ENCODE measurements around the gene VHLL.

Gene VHLL

DNA sequence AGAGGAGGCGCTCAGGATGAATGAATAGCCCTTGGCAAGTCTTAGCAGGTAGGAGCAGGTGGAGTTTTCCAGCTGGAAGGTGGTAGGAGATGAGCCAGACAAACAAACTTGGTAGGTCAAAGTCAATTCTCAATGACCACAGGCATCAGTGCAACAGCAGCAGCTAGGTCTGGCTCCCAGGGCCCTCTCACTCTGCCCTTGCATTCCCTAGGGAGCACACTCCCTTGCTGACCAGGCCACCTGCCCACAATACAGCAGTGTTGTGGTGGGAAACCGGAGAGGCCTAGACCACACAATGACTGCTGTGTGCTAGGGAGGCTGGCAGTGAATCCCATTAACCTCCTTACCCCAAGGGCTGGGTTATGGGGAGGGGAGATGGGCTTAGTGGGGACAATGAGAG, 38.2 kb downstream of the VHLL start:
- Histone ChIP-seq H3K4me3 (ENCODE audit: control insufficient read depth in 1 of 7, extremely low read depth in 1 of 7, insufficient read depth in 4 of 7, low read depth in 2 of 7, low read length in 6 of 7) (no peak overlapping the region), H3K27me3 (replicated peaks in 2 of 5; ENCODE audit: control insufficient read depth in 4 of 5, insufficient read depth in 5 of 5, low read length in 4 of 5) (no peaks in the 10 kb centered on the region), H3K9me3 (ENCODE audit: control extremely low read depth in 1 of 5, control insufficient read depth in 4 of 5, insufficient read depth in 2 of 5, low read depth in 1 of 5, low read length in 4 of 5) (no peaks in the 10 kb centered on the region), H3K4me1 (ENCODE audit: control extremely low read depth in 1 of 4, control insufficient read depth in 4 of 4, insufficient read depth in 4 of 4, low read length in 3 of 4) (peaks cover 10 to 44% (median 34%) of the 10 kb centered on the region in 4 experiments), H3K36me3 (ENCODE audit: control insufficient read depth in 4 of 4, insufficient read depth in 4 of 4, low read length in 3 of 4) (peaks cover 15 to 85% (median 64%) of the 10 kb centered on the region in 4 experiments), H3K27ac (ENCODE audit: insufficient read depth in 1 of 2, low read depth in 1 of 2, low read length in 2 of 2, poor library complexity in 1 of 2, severe bottlenecking in 2 of 2) (no peak overlapping the region)
- ChIA-PET CTCF (interaction anchor here (1.1 to 1.9 kb wide), 11 partner anchors 10 to 131 kb away, joined by 3 to 13 read pairs (median 4); no protein-coding TSS in a partner anchor), POLR2A (interaction anchor here (1.4 kb wide), 1 partner anchor 9 kb away, joined by 4 read pairs; no protein-coding TSS in a partner anchor)
- DNase-seq: no peak
- 100% methylated on average over 1 of the region's 2 CpGs for WGBS (ENCODE audit: insufficient coverage)

DNA sequence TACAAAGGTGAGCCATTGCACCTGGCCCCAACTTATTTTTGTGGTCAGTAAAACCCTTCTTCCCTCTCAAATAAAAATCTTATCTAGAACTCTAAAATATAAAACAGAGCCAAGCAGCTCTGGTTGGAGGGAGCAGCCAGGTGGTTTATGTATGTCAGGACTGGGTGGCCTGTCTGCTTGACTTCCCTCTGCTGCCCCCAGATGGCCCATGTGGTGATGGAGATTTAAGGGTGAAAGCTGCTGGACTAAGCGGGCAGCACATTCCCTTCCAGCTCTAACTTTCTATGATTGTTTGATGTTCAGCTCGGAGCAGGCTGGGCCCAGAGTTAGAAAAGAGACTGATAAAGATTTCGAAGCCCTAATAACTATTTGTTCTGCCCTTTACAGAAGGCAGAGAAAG, 39.3 kb downstream of the VHLL start:
- 87% methylated on average over 3 of the region's 3 CpGs for WGBS (ENCODE audit: insufficient coverage)
- H3K4me1 ChIP-seq (ENCODE audit: control extremely low read depth in 1 of 4, control insufficient read depth in 4 of 4, insufficient read depth in 4 of 4, low read length in 3 of 4): peaks cover 10 to 48% (median 37%) of the 10 kb centered on the region in 4 experiments
- no peak overlapping the region for H3K4me3 ChIP-seq (ENCODE audit: control insufficient read depth in 1 of 7, extremely low read depth in 1 of 7, insufficient read depth in 4 of 7, low read depth in 2 of 7, low read length in 6 of 7)
- POLR2A ChIA-PET: interaction anchor here (0.6 to 1.4 kb wide), 2 partner anchors 8 to 109 kb away, joined by 3 to 4 read pairs; no protein-coding TSS in a partner anchor
- H3K27ac ChIP-seq (ENCODE audit: insufficient read depth in 1 of 2, low read depth in 1 of 2, low read length in 2 of 2, poor library complexity in 1 of 2, severe bottlenecking in 2 of 2): no peak overlapping the region
- CTCF ChIA-PET: interaction anchor here (0.9 to 3.4 kb wide), 16 partner anchors 9 to 130 kb away, joined by 3 to 15 read pairs (median 4); partner anchors contain the start of gene PAQR6
- peak; percentile 38 to 55 (median 50) for DNase-seq
- peaks cover 15 to 79% (median 56%) of the 10 kb centered on the region in 4 experiments for H3K36me3 ChIP-seq (ENCODE audit: control insufficient read depth in 4 of 4, insufficient read depth in 4 of 4, low read length in 3 of 4)
- no peaks in the 10 kb centered on the region for H3K9me3 ChIP-seq (ENCODE audit: control extremely low read depth in 1 of 5, control insufficient read depth in 4 of 5, insufficient read depth in 2 of 5, low read depth in 1 of 5, low read length in 4 of 5)
- no peaks in the 10 kb centered on the region for H3K27me3 ChIP-seq (replicated peaks in 2 of 5; ENCODE audit: control insufficient read depth in 4 of 5, insufficient read depth in 5 of 5, low read length in 4 of 5)

DNA sequence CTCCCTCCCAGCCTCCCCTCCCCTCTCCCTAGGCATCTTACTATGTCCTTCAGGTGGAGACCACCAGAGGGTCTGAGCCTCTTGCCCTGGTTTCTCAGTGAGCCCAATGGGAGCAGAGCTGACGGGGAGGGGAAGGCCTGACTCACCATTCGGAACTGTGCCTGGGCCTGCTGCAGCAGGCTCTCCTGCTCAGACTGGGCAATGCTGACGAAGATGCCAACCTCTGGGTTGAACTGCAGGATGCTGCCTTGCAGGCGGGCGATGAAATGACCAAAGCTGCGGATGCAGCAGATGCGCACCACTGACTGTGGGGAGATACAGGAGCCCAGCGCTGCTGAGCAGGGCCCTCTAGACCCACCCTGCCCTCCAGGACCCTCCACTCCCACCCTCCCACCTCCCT, 40.2 kb downstream of the VHLL start:
- 95% methylated on average over 7 of the region's 8 CpGs for WGBS (ENCODE audit: insufficient coverage)
- Histone ChIP-seq H3K36me3 (ENCODE audit: control insufficient read depth in 4 of 4, insufficient read depth in 4 of 4, low read length in 3 of 4) (peaks cover 10 to 78% (median 51%) of the 10 kb centered on the region in 4 experiments), H3K27ac (ENCODE audit: insufficient read depth in 1 of 2, low read depth in 1 of 2, low read length in 2 of 2, poor library complexity in 1 of 2, severe bottlenecking in 2 of 2) (no peak overlapping the region), H3K9me3 (ENCODE audit: control extremely low read depth in 1 of 5, control insufficient read depth in 4 of 5, insufficient read depth in 2 of 5, low read depth in 1 of 5, low read length in 4 of 5) (no peaks in the 10 kb centered on the region), H3K4me3 (ENCODE audit: control insufficient read depth in 1 of 7, extremely low read depth in 1 of 7, insufficient read depth in 4 of 7, low read depth in 2 of 7, low read length in 6 of 7) (no peak overlapping the region), H3K27me3 (replicated peaks in 2 of 5; ENCODE audit: control insufficient read depth in 4 of 5, insufficient read depth in 5 of 5, low read length in 4 of 5) (no peaks in the 10 kb centered on the region), H3K4me1 (ENCODE audit: control extremely low read depth in 1 of 4, control insufficient read depth in 4 of 4, insufficient read depth in 4 of 4, low read length in 3 of 4) (peaks cover 10 to 48% (median 37%) of the 10 kb centered on the region in 4 experiments)
- ChIA-PET POLR2A (no interaction called here), CTCF (interaction anchor here (1.6 to 3.4 kb wide), 6 partner anchors 8 to 117 kb away, joined by 3 to 15 read pairs (median 8); no protein-coding TSS in a partner anchor)
- no peak for DNase-seq

DNA sequence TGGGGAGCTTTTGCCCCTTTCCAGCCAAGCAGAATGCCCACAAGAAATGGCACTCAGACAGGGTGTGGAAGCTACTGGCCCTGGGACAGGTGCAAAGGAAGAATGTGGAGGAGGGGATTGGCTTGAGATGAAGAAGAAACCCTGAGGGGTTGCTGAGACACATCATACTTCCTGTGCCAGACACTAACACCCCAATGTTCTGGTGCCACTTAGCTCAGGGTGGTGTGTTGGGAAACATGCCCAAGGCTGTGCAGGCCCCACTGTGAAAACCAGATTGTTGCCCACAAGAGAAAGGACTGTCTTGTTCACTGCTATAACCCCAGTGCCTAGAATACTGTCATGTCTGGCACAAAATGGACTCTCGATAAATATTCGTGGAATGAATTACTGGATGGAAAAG, 41.4 kb downstream of the VHLL start:
- H3K36me3 ChIP-seq (ENCODE audit: control insufficient read depth in 4 of 4, insufficient read depth in 4 of 4, low read length in 3 of 4): peaks cover 10 to 79% (median 52%) of the 10 kb centered on the region in 4 experiments
- H3K27ac ChIP-seq (ENCODE audit: insufficient read depth in 1 of 2, low read depth in 1 of 2, low read length in 2 of 2, poor library complexity in 1 of 2, severe bottlenecking in 2 of 2): peak overlapping the region; percentile 8 to 9
- H3K27me3 ChIP-seq (replicated peaks in 2 of 5; ENCODE audit: control insufficient read depth in 4 of 5, insufficient read depth in 5 of 5, low read length in 4 of 5): no peaks in the 10 kb centered on the region
- DNase-seq: peak in 2 of 3 donors; percentile 20 to 24
- peaks cover 10 to 54% (median 48%) of the 10 kb centered on the region in 4 experiments for H3K4me1 ChIP-seq (ENCODE audit: control extremely low read depth in 1 of 4, control insufficient read depth in 4 of 4, insufficient read depth in 4 of 4, low read length in 3 of 4)
- H3K4me3 ChIP-seq (ENCODE audit: control insufficient read depth in 1 of 7, extremely low read depth in 1 of 7, insufficient read depth in 4 of 7, low read depth in 2 of 7, low read length in 6 of 7): peak overlapping the region in 1 of 7 experiments; percentile 46
- 76% methylated on average over 2 of the region's 2 CpGs for WGBS (ENCODE audit: insufficient coverage)
- CTCF ChIA-PET: interaction anchor here (0.6 to 3.4 kb wide), 7 partner anchors 9 to 75 kb away, joined by 3 to 15 read pairs (median 3); no protein-coding TSS in a partner anchor
- H3K9me3 ChIP-seq (ENCODE audit: control extremely low read depth in 1 of 5, control insufficient read depth in 4 of 5, insufficient read depth in 2 of 5, low read depth in 1 of 5, low read length in 4 of 5): no peaks in the 10 kb centered on the region
- POLR2A ChIA-PET: no interaction called here

DNA sequence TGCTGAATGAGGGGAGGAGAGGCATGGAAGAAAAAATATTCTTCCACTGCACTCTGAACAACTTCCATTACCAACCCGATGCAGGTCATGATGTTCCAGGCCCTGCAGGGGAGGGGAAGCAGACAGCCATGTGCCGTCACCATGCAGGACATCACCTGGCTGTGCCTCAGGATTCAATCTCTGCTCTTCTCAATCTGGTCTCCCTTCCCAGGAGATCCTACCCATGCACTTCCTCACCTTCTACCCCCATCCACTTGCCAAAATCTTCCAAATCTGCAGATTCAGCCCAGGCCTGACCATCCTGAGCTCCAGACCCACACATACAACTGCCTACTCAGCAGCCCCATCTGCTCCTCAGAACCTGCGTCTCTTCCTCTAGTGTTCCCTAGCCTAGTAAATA, 45.5 kb downstream of the VHLL start:
- Histone ChIP-seq H3K27ac (ENCODE audit: insufficient read depth in 1 of 2, low read depth in 1 of 2, low read length in 2 of 2, poor library complexity in 1 of 2, severe bottlenecking in 2 of 2) (no peak overlapping the region), H3K4me3 (ENCODE audit: control insufficient read depth in 1 of 7, extremely low read depth in 1 of 7, insufficient read depth in 4 of 7, low read depth in 2 of 7, low read length in 6 of 7) (no peak overlapping the region), H3K36me3 (ENCODE audit: control insufficient read depth in 4 of 4, insufficient read depth in 4 of 4, low read length in 3 of 4) (peaks cover 7 to 84% (median 50%) of the 10 kb centered on the region in 4 experiments), H3K9me3 (ENCODE audit: control extremely low read depth in 1 of 5, control insufficient read depth in 4 of 5, insufficient read depth in 2 of 5, low read depth in 1 of 5, low read length in 4 of 5) (no peaks in the 10 kb centered on the region), H3K27me3 (replicated peaks in 2 of 5; ENCODE audit: control insufficient read depth in 4 of 5, insufficient read depth in 5 of 5, low read length in 4 of 5) (no peaks in the 10 kb centered on the region), H3K4me1 (ENCODE audit: control extremely low read depth in 1 of 4, control insufficient read depth in 4 of 4, insufficient read depth in 4 of 4, low read length in 3 of 4) (peaks cover 10 to 73% (median 72%) of the 10 kb centered on the region in 4 experiments)
- ChIA-PET CTCF (interaction anchor here (0.5 to 2.0 kb wide), 5 partner anchors 17 to 103 kb away, joined by 3 to 5 read pairs (median 4); partner anchors contain the start of gene SLC25A44), POLR2A (interaction anchor here (0.6 kb wide), 1 partner anchor 13 kb away, joined by 4 read pairs; no protein-coding TSS in a partner anchor)
- no peak for DNase-seq
- WGBS (ENCODE audit: insufficient coverage): 88% methylated on average over 3 of the region's 3 CpGs

DNA sequence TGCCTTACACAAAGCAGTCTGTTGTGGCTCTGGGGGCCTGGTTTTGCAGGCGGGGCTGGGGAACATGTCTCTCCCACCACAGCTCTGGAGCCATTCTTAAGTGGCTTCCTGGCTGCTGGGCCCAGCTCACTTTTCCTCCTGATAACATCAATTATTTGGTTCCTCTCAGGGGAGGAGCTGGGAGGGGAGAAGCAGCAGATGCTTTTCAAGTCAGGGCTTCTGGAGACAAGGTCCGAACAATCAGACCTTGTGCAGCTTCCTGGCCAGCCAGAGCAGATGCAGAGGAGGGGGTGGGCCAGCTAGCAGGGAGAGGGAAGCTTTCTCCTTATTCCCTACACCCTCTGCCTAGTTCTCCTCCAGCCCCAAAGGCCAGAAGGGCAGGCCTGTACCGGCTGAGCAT, 47.6 kb downstream of the VHLL start:
- peak; percentile 52 to 81 (median 74) for DNase-seq
- CTCF ChIA-PET: interaction anchor here (0.9 to 2.8 kb wide), 11 partner anchors 8 to 108 kb away, joined by 3 to 13 read pairs (median 5); no protein-coding TSS in a partner anchor
- Histone ChIP-seq H3K36me3 (ENCODE audit: control insufficient read depth in 4 of 4, insufficient read depth in 4 of 4, low read length in 3 of 4) (peaks cover 7 to 76% (median 48%) of the 10 kb centered on the region in 4 experiments), H3K4me1 (ENCODE audit: control extremely low read depth in 1 of 4, control insufficient read depth in 4 of 4, insufficient read depth in 4 of 4, low read length in 3 of 4) (peaks cover 0 to 58% (median 54%) of the 10 kb centered on the region in 4 experiments), H3K9me3 (ENCODE audit: control extremely low read depth in 1 of 5, control insufficient read depth in 4 of 5, insufficient read depth in 2 of 5, low read depth in 1 of 5, low read length in 4 of 5) (no peaks in the 10 kb centered on the region), H3K4me3 (ENCODE audit: control insufficient read depth in 1 of 7, extremely low read depth in 1 of 7, insufficient read depth in 4 of 7, low read depth in 2 of 7, low read length in 6 of 7) (peak overlapping the region in 4 of 7 experiments; percentile 11 to 36 (median 20)), H3K27ac (ENCODE audit: insufficient read depth in 1 of 2, low read depth in 1 of 2, low read length in 2 of 2, poor library complexity in 1 of 2, severe bottlenecking in 2 of 2) (peak overlapping the region in 1 of 2 experiments; percentile 44), H3K27me3 (replicated peaks in 2 of 5; ENCODE audit: control insufficient read depth in 4 of 5, insufficient read depth in 5 of 5, low read length in 4 of 5) (no peaks in the 10 kb centered on the region)
- WGBS (ENCODE audit: insufficient coverage): 5% methylated on average over 3 of the region's 3 CpGs
- POLR2A ChIA-PET: interaction anchor here (0.6 to 1.4 kb wide), 4 partner anchors 9 to 1254 kb away, joined by 3 to 4 read pairs (median 4); partner anchors contain the start of gene BGLAP

DNA sequence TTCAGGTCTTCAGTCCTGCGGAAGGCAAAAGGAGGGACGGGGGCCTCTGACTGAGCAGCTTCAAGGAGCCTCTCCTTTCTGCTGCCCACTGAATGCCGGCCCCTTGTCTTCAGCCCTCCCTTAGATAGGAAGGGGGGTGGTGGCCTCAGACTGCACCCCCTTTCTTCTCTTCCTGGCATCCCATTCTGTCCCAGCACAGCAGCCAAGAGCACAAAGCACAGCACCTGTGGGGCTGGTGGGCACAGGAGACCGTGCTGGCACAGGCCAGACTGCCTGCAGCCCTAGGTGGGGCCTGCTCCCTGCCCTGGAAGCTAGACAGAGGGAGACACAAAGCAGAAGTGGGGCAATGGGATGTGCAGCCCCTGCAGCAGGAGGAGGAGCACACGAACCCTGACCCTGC, 49.5 kb downstream of the VHLL start:
- Histone ChIP-seq H3K4me1 (ENCODE audit: control extremely low read depth in 1 of 4, control insufficient read depth in 4 of 4, insufficient read depth in 4 of 4, low read length in 3 of 4) (peaks cover 0 to 67% (median 63%) of the 10 kb centered on the region in 4 experiments), H3K9me3 (ENCODE audit: control extremely low read depth in 1 of 5, control insufficient read depth in 4 of 5, insufficient read depth in 2 of 5, low read depth in 1 of 5, low read length in 4 of 5) (no peaks in the 10 kb centered on the region), H3K27me3 (replicated peaks in 2 of 5; ENCODE audit: control insufficient read depth in 4 of 5, insufficient read depth in 5 of 5, low read length in 4 of 5) (peaks cover 0 to 2% (median 0%) of the 10 kb centered on the region in 5 experiments), H3K36me3 (ENCODE audit: control insufficient read depth in 4 of 4, insufficient read depth in 4 of 4, low read length in 3 of 4) (peaks cover 7 to 65% (median 43%) of the 10 kb centered on the region in 4 experiments), H3K27ac (ENCODE audit: insufficient read depth in 1 of 2, low read depth in 1 of 2, low read length in 2 of 2, poor library complexity in 1 of 2, severe bottlenecking in 2 of 2) (no peak overlapping the region), H3K4me3 (ENCODE audit: control insufficient read depth in 1 of 7, extremely low read depth in 1 of 7, insufficient read depth in 4 of 7, low read depth in 2 of 7, low read length in 6 of 7) (no peak overlapping the region)
- ChIA-PET CTCF (interaction anchor here (1.1 to 2.8 kb wide), 3 partner anchors 8 to 12 kb away, joined by 4 to 13 read pairs (median 9); no protein-coding TSS in a partner anchor), POLR2A (no interaction called here)
- 91% methylated on average over 1 of the region's 5 CpGs for WGBS (ENCODE audit: insufficient coverage)
- no peak for DNase-seq
